H1 (cell line): ENCODE data around the gene GPR15LG. TPM values are rescaled to one million over a fixed set of nuclear protein-coding genes. Genes with fewer than 3 reads are reported as not detected.

Experiments
- RBBP5 ChIP-seq: IDR thresholded peaks from 2 replicates; pipeline ENCODE4 v1.7.1; 2012; ENCODE audit warnings: low read depth, mild to moderate bottlenecking, inconsistent platforms, low read length, moderate library complexity, borderline replicate concordance
- SP2 ChIP-seq: IDR thresholded peaks from 2 replicates; pipeline ENCODE4 v1.6.1; 2012; ENCODE audit warnings: mild to moderate bottlenecking, low read length, inconsistent platforms
- ZNF274 ChIP-seq: IDR thresholded peaks from 2 replicates; pipeline ENCODE4 v1.7.0; 2012; ENCODE audit warnings: low read length, borderline replicate concordance; ENCODE audit errors: extremely low read depth
- polyA plus RNA-seq, 7 experiments: library from polyadenylated mRNA; depleted of rRNA in 3 of 7; stranded (reverse) in 5 of 7; unstranded in 2 of 7; fragments of >200 nt in 5 of 7; fragments of 200-250 nt in 2 of 7; gene quantifications; 1 replicate in 5 of 7; 2 replicates in 1 of 7; 4 replicates in 1 of 7; pipeline versions ENCODE4 v1.2.1 to v1.2.3, GENCODE V29; 2011 to 2013; ENCODE audit warnings: missing spikeins in 2 of 7, mixed read lengths in 2 of 7
- total RNA-seq: library from RNA; stranded (reverse); fragmentation: NEBNext Ultra II Directional; extraction: Animal tissue kit (Norgen Biotek cat#: 25700); gene quantifications from 2 replicates; pipeline ENCODE4 v1.2.1, GENCODE V29; 2021

The GPR15LG gene
- total and polyA plus RNA-seq, 2 of the 8 experiments (the other 6 are each of a cell fraction or from before 2014, with no cell fraction given): not detected

- TF ChIP-seq RBBP5 (no peak), ZNF274 (no peak), SP2 (no peak)
These were observed 28.1 kb downstream of the GPR15LG start (continued) for GRCh38 chr10:84201682-84202081.
